ENCODE data around the gene SEMA5A. TPM values are rescaled to one million over a fixed set of nuclear protein-coding genes. Genes with fewer than 3 reads are reported as not detected.

Gene SEMA5A
- polyA plus RNA-seq, 1 of the 3 experiments (the other 2 are of a cell fraction), result 0.58 TPM

DNA sequence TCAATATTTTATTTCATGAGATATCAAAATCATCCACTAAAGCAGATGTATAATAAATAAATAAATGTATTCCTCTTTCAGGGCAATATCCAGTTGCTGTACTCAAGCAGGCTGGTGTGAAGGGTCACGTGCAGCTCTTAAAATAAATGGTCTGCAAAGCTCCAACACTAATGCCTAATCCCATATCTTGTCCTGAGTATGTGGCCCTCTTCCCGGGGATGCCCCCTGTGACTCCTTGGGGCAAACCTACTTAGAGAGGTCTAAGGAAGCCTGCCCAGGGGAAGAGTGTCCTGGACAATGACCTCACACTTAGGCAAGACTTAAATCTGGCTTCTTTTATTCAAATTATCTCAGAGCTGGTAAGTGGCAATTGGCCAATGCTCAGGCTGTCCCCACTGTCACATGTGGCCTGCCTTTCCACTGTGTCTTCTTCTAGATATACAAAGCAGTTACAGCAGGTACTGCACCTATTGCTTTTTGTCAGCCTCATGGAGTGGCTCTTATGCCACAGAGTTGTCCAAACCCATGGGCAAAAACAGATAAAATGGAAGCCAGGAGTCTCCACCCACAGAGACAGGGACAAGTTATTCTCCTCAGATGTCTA, 55.3 kb downstream of the SEMA5A start:
- peaks cover 0 to 5% of the 10 kb centered on the region in 2 experiments; a peak in 2 of 4 replicates for H3K4me1 ChIP-seq (ENCODE audit: control insufficient read depth in 1 of 2, insufficient read depth in 2 of 2, low read depth in 1 of 2, low read length in 1 of 2)
- no peaks in the 10 kb centered on the region for H3K9me2 ChIP-seq
- POLR2A ChIA-PET, result no interaction called here
- H3K79me2 ChIP-seq (ENCODE audit: insufficient read depth), result no peaks in the 10 kb centered on the region
- no peaks in the 10 kb centered on the region for H3K27me3 ChIP-seq (ENCODE audit: insufficient read depth)
- no peaks in the 10 kb centered on the region for H3F3A ChIP-seq (replicated peaks; ENCODE audit: insufficient read depth)
- CTCF ChIA-PET, result no interaction called here
- H3K4me3 ChIP-seq (ENCODE audit: low read depth in 2 of 2, low read length in 1 of 2), result no peak overlapping the region
- no peaks in the 10 kb centered on the region for H3K9me3 ChIP-seq
- no peak overlapping the region for H2AFZ ChIP-seq (ENCODE audit: low read depth)
- H4K20me1 ChIP-seq (ENCODE audit: insufficient read depth), result no peaks in the 10 kb centered on the region
- no peak overlapping the region for H3K27ac ChIP-seq (ENCODE audit: low read depth in 2 of 2, low read length in 1 of 2)
- H3K4me2 ChIP-seq, result no peak overlapping the region
- H3K9ac ChIP-seq, result no peak overlapping the region
- no peak for TF ChIP-seq MEF2A (IDR thresholded peaks at IDR 0.05; ENCODE audit: borderline replicate concordance, low read depth)
- TF ChIP-seq NRF1 (IDR thresholded peaks at IDR 0.05; ENCODE audit: low read depth, low read length), result no peak
- TF ChIP-seq GABPA (IDR thresholded peaks at IDR 0.05; ENCODE audit: low read depth), result no peak
- TF ChIP-seq REST (IDR thresholded peaks at IDR 0.05; ENCODE audit: low read depth, low read length), result no peak
- no peak for TF ChIP-seq RCOR1 (IDR thresholded peaks at IDR 0.05; ENCODE audit: low read length)
- no peak for TF ChIP-seq CTCF (IDR thresholded peaks at IDR 0.05)
- TF ChIP-seq, protein P1, sequence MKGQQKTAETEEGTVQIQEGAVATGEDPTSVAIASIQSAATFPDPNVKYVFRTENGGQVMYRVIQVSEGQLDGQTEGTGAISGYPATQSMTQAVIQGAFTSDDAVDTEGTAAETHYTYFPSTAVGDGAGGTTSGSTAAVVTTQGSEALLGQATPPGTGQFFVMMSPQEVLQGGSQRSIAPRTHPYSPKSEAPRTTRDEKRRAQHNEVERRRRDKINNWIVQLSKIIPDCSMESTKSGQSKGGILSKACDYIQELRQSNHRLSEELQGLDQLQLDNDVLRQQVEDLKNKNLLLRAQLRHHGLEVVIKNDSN (IDR thresholded peaks at IDR 0.05; ENCODE audit: borderline replicate concordance, low read depth), result no peak
- TF ChIP-seq SMC3 (IDR thresholded peaks at IDR 0.05; ENCODE audit: low read depth, low read length), result no peak
- no peak for TF ChIP-seq FOXM1 (IDR thresholded peaks at IDR 0.05; ENCODE audit: low read depth)
- no peak for TF ChIP-seq JUND (IDR thresholded peaks at IDR 0.05)
- no peak for TF ChIP-seq CHD2 (IDR thresholded peaks at IDR 0.05; ENCODE audit: low read length, partially characterized antibody)
- 58% methylated on average over 2 of the region's 2 CpGs for WGBS (ENCODE audit: low lambda C conversion rate)
- H3K36me3 ChIP-seq (replicated peaks in 1 of 2; ENCODE audit: control insufficient read depth in 1 of 2, insufficient read depth in 2 of 2, low read length in 1 of 2), result no peaks in the 10 kb centered on the region
- no peak for DNase-seq

GRCh38 chr5:9483779-9484178, 62.1 kb downstream of the SEMA5A start:
- H3K9ac ChIP-seq, result no peak overlapping the region
- no peaks in the 10 kb centered on the region for H3K36me3 ChIP-seq (replicated peaks in 1 of 2; ENCODE audit: control insufficient read depth in 1 of 2, insufficient read depth in 2 of 2, low read length in 1 of 2)
- H3K4me3 ChIP-seq (ENCODE audit: low read depth in 2 of 2, low read length in 1 of 2), result no peak overlapping the region
- no peak overlapping the region for H2AFZ ChIP-seq (ENCODE audit: low read depth)
- DNase-seq, result no peak
- no peaks in the 10 kb centered on the region for H3K9me3 ChIP-seq
- no peak overlapping the region for H3K4me2 ChIP-seq
- no peaks in the 10 kb centered on the region; a peak in 2 of 4 replicates for H3K4me1 ChIP-seq (ENCODE audit: control insufficient read depth in 1 of 2, insufficient read depth in 2 of 2, low read depth in 1 of 2, low read length in 1 of 2)
- H3K27ac ChIP-seq (ENCODE audit: low read depth in 2 of 2, low read length in 1 of 2), result no peak overlapping the region; a peak in 1 of 4 replicates
- no peaks in the 10 kb centered on the region for H3K27me3 ChIP-seq (ENCODE audit: insufficient read depth)
- no peaks in the 10 kb centered on the region for H4K20me1 ChIP-seq (ENCODE audit: insufficient read depth)
- ChIA-PET POLR2A (no interaction called here), CTCF (interaction anchor here (0.8 kb wide), 1 partner anchor 16 kb away, joined by 3 read pairs; no protein-coding TSS in a partner anchor)
- H3F3A ChIP-seq (replicated peaks; ENCODE audit: insufficient read depth), result no peaks in the 10 kb centered on the region
- WGBS (ENCODE audit: low lambda C conversion rate), result 65% methylated on average over 3 of the region's 3 CpGs
- no peaks in the 10 kb centered on the region for H3K79me2 ChIP-seq (ENCODE audit: insufficient read depth)
- H3K9me2 ChIP-seq, result no peaks in the 10 kb centered on the region
- no peak for TF ChIP-seq NRF1 (IDR thresholded peaks at IDR 0.05; ENCODE audit: low read depth, low read length)
- TF ChIP-seq, protein P2, sequence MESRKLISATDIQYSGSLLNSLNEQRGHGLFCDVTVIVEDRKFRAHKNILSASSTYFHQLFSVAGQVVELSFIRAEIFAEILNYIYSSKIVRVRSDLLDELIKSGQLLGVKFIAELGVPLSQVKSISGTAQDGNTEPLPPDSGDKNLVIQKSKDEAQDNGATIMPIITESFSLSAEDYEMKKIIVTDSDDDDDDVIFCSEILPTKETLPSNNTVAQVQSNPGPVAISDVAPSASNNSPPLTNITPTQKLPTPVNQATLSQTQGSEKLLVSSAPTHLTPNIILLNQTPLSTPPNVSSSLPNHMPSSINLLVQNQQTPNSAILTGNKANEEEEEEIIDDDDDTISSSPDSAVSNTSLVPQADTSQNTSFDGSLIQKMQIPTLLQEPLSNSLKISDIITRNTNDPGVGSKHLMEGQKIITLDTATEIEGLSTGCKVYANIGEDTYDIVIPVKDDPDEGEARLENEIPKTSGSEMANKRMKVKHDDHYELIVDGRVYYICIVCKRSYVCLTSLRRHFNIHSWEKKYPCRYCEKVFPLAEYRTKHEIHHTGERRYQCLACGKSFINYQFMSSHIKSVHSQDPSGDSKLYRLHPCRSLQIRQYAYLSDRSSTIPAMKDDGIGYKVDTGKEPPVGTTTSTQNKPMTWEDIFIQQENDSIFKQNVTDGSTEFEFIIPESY (IDR thresholded peaks at IDR 0.05; ENCODE audit: borderline replicate concordance, low read depth), result no peak
- no peak for TF ChIP-seq EP300 (IDR thresholded peaks at IDR 0.05; ENCODE audit: borderline replicate concordance in 1 of 2, low read depth in 1 of 2, low read length in 1 of 2)
- TF ChIP-seq, protein P3, sequence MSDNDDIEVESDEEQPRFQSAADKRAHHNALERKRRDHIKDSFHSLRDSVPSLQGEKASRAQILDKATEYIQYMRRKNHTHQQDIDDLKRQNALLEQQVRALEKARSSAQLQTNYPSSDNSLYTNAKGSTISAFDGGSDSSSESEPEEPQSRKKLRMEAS (IDR thresholded peaks at IDR 0.05; ENCODE audit: low read depth), result no peak
- TF ChIP-seq REST (IDR thresholded peaks at IDR 0.05; ENCODE audit: low read depth, low read length), result no peak
